ENCODE results near the gene HAUS7.

The HAUS7 gene

DNA sequence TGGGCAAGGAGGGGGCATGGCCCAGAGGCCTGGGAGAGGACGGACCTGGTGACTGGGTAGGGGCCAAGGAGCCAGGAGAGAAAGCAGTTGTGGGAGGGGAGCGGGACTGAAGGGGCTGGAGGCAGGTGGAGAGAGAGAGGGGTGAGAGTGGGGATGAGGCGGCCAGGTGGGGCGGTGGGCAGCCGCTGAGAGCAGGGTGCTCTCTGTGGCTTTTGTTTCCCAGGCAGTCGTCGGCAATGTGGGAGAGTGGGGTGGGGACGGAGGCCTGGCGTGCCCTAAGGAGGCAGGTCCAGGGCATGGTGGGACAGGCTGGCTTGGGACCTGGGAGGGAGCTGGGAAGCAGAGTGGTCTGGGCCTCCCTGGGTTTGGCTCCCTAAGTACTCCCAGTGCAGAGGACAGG is 43.9 kb upstream of the HAUS7 start:
- H3K4me3 ChIP-seq (replicated peaks in 1 of 2; ENCODE audit: low read depth in 2 of 2, low read length in 2 of 2): no peak overlapping the region
- TF ChIP-seq, protein P1, sequence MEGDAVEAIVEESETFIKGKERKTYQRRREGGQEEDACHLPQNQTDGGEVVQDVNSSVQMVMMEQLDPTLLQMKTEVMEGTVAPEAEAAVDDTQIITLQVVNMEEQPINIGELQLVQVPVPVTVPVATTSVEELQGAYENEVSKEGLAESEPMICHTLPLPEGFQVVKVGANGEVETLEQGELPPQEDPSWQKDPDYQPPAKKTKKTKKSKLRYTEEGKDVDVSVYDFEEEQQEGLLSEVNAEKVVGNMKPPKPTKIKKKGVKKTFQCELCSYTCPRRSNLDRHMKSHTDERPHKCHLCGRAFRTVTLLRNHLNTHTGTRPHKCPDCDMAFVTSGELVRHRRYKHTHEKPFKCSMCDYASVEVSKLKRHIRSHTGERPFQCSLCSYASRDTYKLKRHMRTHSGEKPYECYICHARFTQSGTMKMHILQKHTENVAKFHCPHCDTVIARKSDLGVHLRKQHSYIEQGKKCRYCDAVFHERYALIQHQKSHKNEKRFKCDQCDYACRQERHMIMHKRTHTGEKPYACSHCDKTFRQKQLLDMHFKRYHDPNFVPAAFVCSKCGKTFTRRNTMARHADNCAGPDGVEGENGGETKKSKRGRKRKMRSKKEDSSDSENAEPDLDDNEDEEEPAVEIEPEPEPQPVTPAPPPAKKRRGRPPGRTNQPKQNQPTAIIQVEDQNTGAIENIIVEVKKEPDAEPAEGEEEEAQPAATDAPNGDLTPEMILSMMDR (IDR thresholded peaks at IDR 0.05; ENCODE audit: low read depth, low read length): no peak
- no peak for DNase-seq (ENCODE audit: low read depth in 2 of 2)

DNA sequence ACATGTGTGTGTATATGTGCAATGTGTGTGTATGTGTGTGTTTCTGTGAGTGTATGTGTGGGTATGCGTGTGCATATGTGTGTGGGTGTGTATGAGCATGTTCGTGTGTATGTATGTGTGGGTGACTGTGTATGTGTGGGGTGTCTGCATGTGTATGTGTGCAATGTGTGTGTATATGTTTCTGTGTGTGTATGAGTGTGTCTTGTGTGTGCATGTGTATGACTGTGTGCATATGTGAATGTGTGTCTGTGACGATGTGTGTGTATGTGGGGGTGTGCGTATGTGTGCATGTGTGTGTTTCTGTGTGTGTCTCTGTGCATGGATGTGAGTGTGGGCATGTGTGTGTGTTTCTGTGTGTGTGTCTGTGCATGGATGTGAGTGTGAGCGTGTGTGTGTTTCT is 42.9 kb upstream of the HAUS7 start:
- TF ChIP-seq, protein P1 (IDR thresholded peaks at IDR 0.05; ENCODE audit: low read depth, low read length): no peak
- H3K4me3 ChIP-seq (replicated peaks in 1 of 2; ENCODE audit: low read depth in 2 of 2, low read length in 2 of 2): no peak overlapping the region
- DNase-seq (ENCODE audit: low read depth in 2 of 2): no peak

DNA sequence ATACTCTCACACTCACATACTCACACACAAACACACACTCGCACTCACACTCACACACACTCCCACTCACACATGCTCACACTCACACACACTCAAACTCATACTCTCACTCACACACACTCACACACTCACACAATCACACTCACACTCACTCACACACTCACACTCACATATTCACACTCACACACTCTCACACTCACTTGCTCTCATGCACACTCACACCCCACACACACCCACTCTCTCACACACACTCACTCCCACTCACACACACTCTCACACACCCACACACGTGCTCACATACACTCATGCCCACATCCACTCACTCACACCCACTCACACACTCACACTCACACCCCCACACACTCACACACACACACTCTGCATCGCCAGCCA is 42.1 kb upstream of the HAUS7 start:
- no peak for DNase-seq (ENCODE audit: low read depth in 2 of 2)
- TF ChIP-seq, protein P1 (IDR thresholded peaks at IDR 0.05; ENCODE audit: low read depth, low read length): no peak
- H3K4me3 ChIP-seq (replicated peaks in 1 of 2; ENCODE audit: low read depth in 2 of 2, low read length in 2 of 2): no peak overlapping the region

DNA sequence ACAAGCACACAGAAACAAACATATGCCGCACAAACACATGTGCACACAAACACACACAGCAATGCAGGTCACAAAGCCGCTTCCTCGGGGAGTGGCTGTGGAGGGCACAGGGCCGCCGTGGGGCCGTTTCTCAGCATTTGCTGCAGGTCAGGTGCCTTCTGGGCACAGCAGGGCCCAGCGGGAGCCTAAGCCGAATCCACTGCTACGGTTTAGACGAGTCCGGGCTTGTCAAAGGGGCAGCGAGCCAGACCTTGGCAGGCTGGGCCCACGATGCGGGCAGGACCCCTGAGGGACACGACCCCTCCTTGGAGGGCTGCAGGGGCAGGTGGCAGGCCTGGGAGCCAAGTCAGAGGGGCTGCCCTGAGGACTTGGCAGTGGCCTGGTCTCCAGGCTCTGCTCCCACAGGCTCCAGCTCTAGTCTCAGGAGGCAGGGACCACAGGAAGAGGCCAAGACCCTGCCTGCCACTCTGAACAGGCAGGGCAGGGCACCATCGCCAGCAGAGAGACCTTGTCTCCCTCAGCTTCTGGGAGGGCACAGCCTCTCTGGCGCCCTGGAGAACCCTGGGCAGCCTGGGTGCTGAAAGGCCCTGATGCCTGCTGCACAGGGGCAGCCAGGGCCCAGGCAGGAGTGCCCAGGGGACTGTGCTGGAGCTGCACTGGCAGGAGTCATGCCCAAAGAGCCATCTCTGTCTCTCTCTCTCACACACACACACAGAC is 41.6 kb upstream of the HAUS7 start:
- no peak overlapping the region for H3K4me3 ChIP-seq (replicated peaks in 1 of 2; ENCODE audit: low read depth in 2 of 2, low read length in 2 of 2)
- no peak for DNase-seq (ENCODE audit: low read depth in 2 of 2)
- TF ChIP-seq, protein P1 (IDR thresholded peaks at IDR 0.05; ENCODE audit: low read depth, low read length): no peak

DNA sequence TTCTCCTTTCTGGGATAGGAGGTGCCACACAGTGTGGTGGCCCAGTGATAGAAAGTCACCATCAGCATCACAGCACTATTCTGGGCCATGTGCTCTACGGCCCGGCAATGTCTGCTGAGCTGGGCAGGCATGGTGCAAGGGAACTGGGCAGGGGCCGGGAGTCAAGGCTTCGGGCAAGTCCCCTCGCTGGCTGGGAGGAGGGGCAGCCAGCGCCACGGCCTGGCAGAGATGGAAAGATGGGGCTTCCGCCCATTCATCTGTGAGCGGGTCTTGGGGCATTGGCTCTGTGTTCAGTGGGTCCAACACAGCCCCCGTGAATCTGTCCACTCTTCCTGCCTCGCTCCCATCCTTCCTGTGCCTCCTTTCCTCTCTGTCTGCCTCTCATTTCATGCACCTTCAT is 40.0 kb upstream of the HAUS7 start:
- no peak for DNase-seq (ENCODE audit: low read depth in 2 of 2)
- H3K4me3 ChIP-seq (replicated peaks in 1 of 2; ENCODE audit: low read depth in 2 of 2, low read length in 2 of 2): no peak overlapping the region
- TF ChIP-seq, protein P1 (IDR thresholded peaks at IDR 0.05; ENCODE audit: low read depth, low read length): no peak

DNA sequence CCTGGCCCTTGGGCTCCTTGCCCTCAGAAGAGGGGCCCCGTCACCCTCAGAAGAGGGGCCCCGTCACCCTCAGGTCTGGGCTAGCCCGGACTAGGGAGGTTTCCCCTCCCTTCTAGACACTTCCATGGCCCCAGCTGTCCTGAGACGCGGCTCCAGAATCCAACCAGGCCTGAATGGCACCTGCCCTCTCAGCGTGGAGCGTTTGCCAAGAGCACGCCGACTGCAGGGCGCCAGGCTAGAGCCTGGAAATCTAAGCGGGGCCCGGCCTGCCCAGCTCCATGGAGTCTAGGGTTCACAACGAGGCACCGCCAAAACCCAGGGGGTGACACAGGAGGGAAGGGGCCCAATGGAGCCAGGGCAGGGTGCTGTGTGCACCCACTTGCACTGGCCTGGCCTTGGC is 39.2 kb upstream of the HAUS7 start:
- no peak for DNase-seq (ENCODE audit: low read depth in 2 of 2)
- H3K4me3 ChIP-seq (replicated peaks in 1 of 2; ENCODE audit: low read depth in 2 of 2, low read length in 2 of 2): no peak overlapping the region
- TF ChIP-seq, protein P1 (IDR thresholded peaks at IDR 0.05; ENCODE audit: low read depth, low read length): no peak

Measured in cardiac fibroblast (primary cell).